ENCODE measurements around the gene CALML4.

DNA sequence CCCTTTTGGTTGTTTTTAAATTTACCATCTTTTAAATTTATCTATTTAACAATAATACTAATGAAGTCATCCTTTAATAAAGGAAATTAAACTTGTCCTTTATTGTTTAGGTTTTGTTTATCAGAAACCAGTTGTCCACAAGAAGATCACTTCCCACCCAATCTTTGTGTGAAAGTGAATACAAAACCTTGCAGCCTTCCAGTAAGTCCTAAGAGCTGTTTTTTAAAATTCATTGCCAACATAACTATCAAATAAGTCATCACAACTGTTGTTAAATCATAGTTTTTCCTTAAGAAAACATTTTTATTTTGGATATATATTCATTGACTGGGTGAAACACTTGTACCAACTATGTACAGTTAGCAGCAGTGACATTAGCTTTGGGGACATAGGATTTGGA, 59.4 kb downstream of the CALML4 start:
- no peak for TF ChIP-seq CTCF (IDR thresholded peaks at IDR 0.05; ENCODE audit: low read length)
- TF ChIP-seq EZH2 (IDR thresholded peaks at IDR 0.05; ENCODE audit: borderline replicate concordance, low read length): no peak

Data from OCI-LY1 (cell line).